ENCODE measurements around the gene PDHA1. TPM values are rescaled to one million over a fixed set of nuclear protein-coding genes. Genes with fewer than 3 reads are reported as not detected.

Gene PDHA1
- total and polyA plus RNA-seq, 2 donors = 113 to 161 TPM

Other genes starting within 250 kb of the PDHA1 start
- 11.9 TPM for gene ADGRG2, start 221.5 kb upstream of the PDHA1 start, total RNA-seq
- 10.4 TPM for gene ADGRG2, start 221.5 kb upstream of the PDHA1 start, polyA plus RNA-seq
- gene MAP3K15, start 171.6 kb downstream of the PDHA1 start, total RNA-seq = 0.14 TPM
- gene MAP3K15, start 171.6 kb downstream of the PDHA1 start, polyA plus RNA-seq = 0.52 TPM

Measured in thymus (tissue), 2 donors.